ENCODE results near the gene USP54.

- TF ChIP-seq CTCF (conservative IDR thresholded peaks at IDR 0.05; ENCODE audit: low read depth in 2 of 2) (no peak), ETS1 (IDR thresholded peaks at IDR 0.05) (no peak), ZNF331 (CRISPR knock-in tag; IDR thresholded peaks at IDR 0.05; ENCODE audit: low read depth) (no peak), REST (IDR thresholded peaks at IDR 0.05; ENCODE audit: unreplicated experiment) (no peak), EZH2phosphoT487 (IDR thresholded peaks at IDR 0.05; ENCODE audit: unreplicated experiment) (no peak), EZH2 (IDR thresholded peaks at IDR 0.05; ENCODE audit: low read depth, unreplicated experiment) (no peak), STAT1 (IDR thresholded peaks at IDR 0.05; ENCODE audit: unreplicated experiment) (no peak), POLR2AphosphoS5 (IDR thresholded peaks at IDR 0.05; ENCODE audit: low read depth) (no peak), ZNF114 (CRISPR knock-in tag; IDR thresholded peaks at IDR 0.05) (no peak), JUNB (IDR thresholded peaks at IDR 0.05; ENCODE audit: unreplicated experiment) (no peak), CREB1 (CRISPR knock-in tag; IDR thresholded peaks at IDR 0.05; ENCODE audit: low read depth) (no peak)
These were observed 97.4 kb downstream of the USP54 start for GRCh38 chr10:73493781-73494180.

Measured in GM23338 (cell line).